Measurements from ENCODE around the gene GRSF1.

- no peak for TF ChIP-seq CTCF (conservative IDR thresholded peaks at IDR 0.05 in 1 of 2, IDR thresholded peaks at IDR 0.05 in 1 of 2; ENCODE audit: extremely low read depth in 1 of 2, insufficient read depth in 1 of 2, low read depth in 1 of 2, low read length in 2 of 2)
- TF ChIP-seq EZH2 (IDR thresholded peaks at IDR 0.05; ENCODE audit: borderline replicate concordance, low read length) = no peak
These were observed 52.2 kb downstream of the GRSF1 start for GRCh38 chr4:70787496-70787895.
